ENCODE measurements around the gene IL4R. TPM values are rescaled to one million over a fixed set of nuclear protein-coding genes. Genes with fewer than 3 reads are reported as not detected.

Gene IL4R
- total RNA-seq, 1 donor from 2014 or later: 23.6 TPM

DNA sequence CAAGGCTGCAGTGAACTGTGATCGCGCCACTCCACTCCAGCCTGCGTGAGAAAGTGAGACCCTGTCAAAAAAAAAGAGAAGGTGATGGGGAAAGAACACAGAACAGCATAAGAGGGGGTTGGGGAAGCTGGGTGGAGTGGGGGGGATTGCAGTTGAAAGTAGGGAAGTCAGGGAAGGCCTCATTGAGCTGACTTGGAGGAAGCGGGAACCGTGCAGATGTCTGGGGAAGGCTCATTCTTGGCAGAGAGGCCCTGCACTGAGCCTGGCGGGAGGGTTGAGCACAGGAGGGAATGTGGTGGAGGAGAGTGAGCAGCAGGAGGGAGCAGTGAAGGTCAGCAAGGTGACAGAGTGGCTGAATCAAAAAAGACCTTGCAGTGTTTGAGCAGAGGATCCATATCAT, 26.9 kb downstream of the IL4R start:
- no peak overlapping the region for H3K4me3 Mint-ChIP-seq (ENCODE audit: low read depth)
- H3K4me1 Mint-ChIP-seq (ENCODE audit: low read depth): no peaks in the 10 kb centered on the region
- H3K27me3 Mint-ChIP-seq: no peaks in the 10 kb centered on the region
- TF ChIP-seq, protein P1, sequence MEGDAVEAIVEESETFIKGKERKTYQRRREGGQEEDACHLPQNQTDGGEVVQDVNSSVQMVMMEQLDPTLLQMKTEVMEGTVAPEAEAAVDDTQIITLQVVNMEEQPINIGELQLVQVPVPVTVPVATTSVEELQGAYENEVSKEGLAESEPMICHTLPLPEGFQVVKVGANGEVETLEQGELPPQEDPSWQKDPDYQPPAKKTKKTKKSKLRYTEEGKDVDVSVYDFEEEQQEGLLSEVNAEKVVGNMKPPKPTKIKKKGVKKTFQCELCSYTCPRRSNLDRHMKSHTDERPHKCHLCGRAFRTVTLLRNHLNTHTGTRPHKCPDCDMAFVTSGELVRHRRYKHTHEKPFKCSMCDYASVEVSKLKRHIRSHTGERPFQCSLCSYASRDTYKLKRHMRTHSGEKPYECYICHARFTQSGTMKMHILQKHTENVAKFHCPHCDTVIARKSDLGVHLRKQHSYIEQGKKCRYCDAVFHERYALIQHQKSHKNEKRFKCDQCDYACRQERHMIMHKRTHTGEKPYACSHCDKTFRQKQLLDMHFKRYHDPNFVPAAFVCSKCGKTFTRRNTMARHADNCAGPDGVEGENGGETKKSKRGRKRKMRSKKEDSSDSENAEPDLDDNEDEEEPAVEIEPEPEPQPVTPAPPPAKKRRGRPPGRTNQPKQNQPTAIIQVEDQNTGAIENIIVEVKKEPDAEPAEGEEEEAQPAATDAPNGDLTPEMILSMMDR (IDR thresholded peaks at IDR 0.05; ENCODE audit: unreplicated experiment): no peak
- H3K27ac Mint-ChIP-seq: no peak overlapping the region
- H3K36me3 Mint-ChIP-seq (ENCODE audit: insufficient read depth): peaks cover 19% of the 10 kb centered on the region
- no peak for DNase-seq (ENCODE audit: low spot score, unreplicated experiment)
- H3K9me3 Mint-ChIP-seq (ENCODE audit: low read depth): no peaks in the 10 kb centered on the region

DNA sequence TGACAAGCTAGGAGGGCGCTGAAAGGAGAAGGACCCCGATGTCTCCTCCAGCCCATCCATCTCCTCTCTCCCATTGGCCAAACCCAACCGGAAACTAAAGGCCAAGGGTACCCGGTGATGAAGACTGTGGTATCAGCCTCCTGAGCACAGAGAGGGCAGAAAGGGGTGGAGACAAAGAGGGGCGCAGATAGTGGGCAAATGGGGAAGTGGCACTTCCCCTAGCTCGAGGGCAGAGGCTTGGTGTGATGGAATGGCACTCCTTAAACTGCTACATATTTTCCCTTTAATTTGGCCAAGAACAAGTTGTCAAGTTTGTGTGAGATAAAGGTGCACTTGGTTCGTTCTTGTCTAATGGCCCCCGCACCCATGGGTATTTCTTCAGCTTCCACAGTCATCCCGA, 27.8 kb downstream of the IL4R start:
- H3K4me1 Mint-ChIP-seq (ENCODE audit: low read depth): no peaks in the 10 kb centered on the region
- TF ChIP-seq, protein P1 (IDR thresholded peaks at IDR 0.05; ENCODE audit: unreplicated experiment): no peak
- H3K27me3 Mint-ChIP-seq: no peaks in the 10 kb centered on the region
- DNase-seq (ENCODE audit: low spot score, unreplicated experiment): no peak
- no peaks in the 10 kb centered on the region for H3K9me3 Mint-ChIP-seq (ENCODE audit: low read depth)
- H3K27ac Mint-ChIP-seq: no peak overlapping the region
- H3K36me3 Mint-ChIP-seq (ENCODE audit: insufficient read depth): peaks cover 19% of the 10 kb centered on the region
- H3K4me3 Mint-ChIP-seq (ENCODE audit: low read depth): no peak overlapping the region

DNA sequence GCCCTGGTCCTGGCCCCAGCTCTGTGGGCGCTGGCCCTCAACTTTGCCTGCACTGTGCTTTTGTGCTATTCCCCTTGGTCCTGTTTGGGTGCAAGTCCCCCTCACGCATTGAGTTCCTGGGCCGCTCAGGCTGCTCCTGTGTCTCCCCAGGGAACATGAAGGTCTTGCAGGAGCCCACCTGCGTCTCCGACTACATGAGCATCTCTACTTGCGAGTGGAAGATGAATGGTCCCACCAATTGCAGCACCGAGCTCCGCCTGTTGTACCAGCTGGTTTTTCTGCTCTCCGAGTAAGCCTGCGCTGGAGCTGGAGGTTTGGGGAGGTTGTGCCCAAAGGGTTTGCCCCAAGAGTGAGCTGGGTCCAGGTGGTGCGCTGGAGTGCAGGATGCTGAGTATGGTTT, 28.2 kb downstream of the IL4R start:
- Mint-ChIP-seq H3K4me3 (ENCODE audit: low read depth) (no peak overlapping the region), H3K36me3 (ENCODE audit: insufficient read depth) (peaks cover 19% of the 10 kb centered on the region), H3K9me3 (ENCODE audit: low read depth) (no peaks in the 10 kb centered on the region), H3K27ac (no peak overlapping the region), H3K4me1 (ENCODE audit: low read depth) (no peaks in the 10 kb centered on the region), H3K27me3 (no peaks in the 10 kb centered on the region)
- TF ChIP-seq, protein P1 (IDR thresholded peaks at IDR 0.05; ENCODE audit: unreplicated experiment): no peak
- no peak for DNase-seq (ENCODE audit: low spot score, unreplicated experiment)

DNA sequence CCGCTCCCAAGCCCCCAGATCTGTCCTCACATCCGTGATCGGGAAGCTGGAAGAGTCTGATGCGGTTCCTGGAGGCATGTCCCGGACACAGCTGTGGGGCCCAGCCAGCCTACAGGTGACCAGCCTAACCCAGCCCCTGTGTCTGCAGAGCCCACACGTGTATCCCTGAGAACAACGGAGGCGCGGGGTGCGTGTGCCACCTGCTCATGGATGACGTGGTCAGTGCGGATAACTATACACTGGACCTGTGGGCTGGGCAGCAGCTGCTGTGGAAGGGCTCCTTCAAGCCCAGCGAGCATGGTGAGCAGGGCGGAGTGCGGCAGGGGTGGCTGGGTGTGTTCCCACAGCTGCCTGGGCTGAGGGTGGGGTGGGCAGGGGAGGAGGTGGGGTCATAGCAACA, 30.9 kb downstream of the IL4R start:
- DNase-seq (ENCODE audit: low spot score, unreplicated experiment): no peak
- no peaks in the 10 kb centered on the region for H3K27me3 Mint-ChIP-seq
- TF ChIP-seq, protein P1 (IDR thresholded peaks at IDR 0.05; ENCODE audit: unreplicated experiment): no peak
- no peak overlapping the region for H3K4me3 Mint-ChIP-seq (ENCODE audit: low read depth)
- no peak overlapping the region for H3K27ac Mint-ChIP-seq
- peaks cover 19% of the 10 kb centered on the region for H3K36me3 Mint-ChIP-seq (ENCODE audit: insufficient read depth)
- H3K4me1 Mint-ChIP-seq (ENCODE audit: low read depth): peaks cover 1% of the 10 kb centered on the region
- no peaks in the 10 kb centered on the region for H3K9me3 Mint-ChIP-seq (ENCODE audit: low read depth)

DNA sequence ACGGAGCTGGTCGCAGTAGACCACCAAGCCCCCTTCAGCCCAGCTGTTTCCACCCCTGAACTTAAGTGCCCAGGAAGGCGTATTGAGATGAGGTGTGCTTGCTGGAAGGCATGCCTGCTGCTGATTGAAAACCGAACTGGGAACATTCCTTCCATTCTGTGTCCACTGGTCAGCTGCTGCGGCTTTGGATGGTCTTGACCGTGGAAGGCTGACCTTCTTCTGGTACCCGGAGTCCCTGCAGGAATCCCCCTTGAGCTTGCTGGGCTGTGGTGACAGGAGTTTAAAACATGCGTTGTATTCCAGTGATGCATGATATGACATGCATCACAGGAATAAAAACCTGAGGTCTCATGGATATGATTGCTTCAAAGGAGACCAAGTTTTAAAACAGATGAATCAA, 31.4 kb downstream of the IL4R start:
- H3K27me3 Mint-ChIP-seq: no peaks in the 10 kb centered on the region
- no peaks in the 10 kb centered on the region for H3K9me3 Mint-ChIP-seq (ENCODE audit: low read depth)
- H3K4me3 Mint-ChIP-seq (ENCODE audit: low read depth): no peak overlapping the region
- no peak overlapping the region for H3K27ac Mint-ChIP-seq
- TF ChIP-seq, protein P1 (IDR thresholded peaks at IDR 0.05; ENCODE audit: unreplicated experiment): no peak
- peaks cover 5% of the 10 kb centered on the region for H3K4me1 Mint-ChIP-seq (ENCODE audit: low read depth)
- no peak for DNase-seq (ENCODE audit: low spot score, unreplicated experiment)
- H3K36me3 Mint-ChIP-seq (ENCODE audit: insufficient read depth): peaks cover 18% of the 10 kb centered on the region
